OCI-M1 (cell line): ENCODE data around the gene CCDC47.

ENCODE experiments used
- DNase-seq: peaks from one replicate; lab custom pipeline; 2025; lab: John Stamatoyannopoulos, UW

CCDC47 gene

GRCh38 chr17:63698886-63699637, 74.3 kb downstream of the CCDC47 start:
- DNase-seq, result peak; percentile 86

DNA sequence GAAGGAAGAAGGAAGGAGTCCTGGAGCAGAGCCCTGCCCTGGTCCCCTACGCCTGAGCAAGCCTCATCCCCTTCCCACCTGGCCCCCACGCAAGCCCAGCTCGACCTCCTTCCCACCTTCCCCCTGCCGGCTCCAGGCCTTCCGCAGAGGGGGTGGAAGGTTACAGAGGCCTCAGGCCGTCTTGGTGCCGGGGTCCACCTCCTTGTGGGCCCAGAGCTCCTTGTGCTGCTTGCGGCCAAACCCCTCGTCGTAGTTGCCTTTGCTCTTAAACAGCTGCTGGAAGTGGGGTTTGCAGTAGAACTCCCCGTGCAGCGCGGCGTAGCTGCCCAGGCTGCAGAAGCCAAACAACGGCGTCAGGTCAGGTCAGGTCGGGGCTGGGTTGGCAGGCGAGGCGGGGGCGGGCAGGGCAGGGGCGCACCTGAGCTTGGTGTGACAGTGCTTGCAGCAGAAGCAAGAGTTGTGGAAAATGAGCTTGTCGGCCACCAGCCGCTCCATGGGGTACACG, 75.0 kb downstream of the CCDC47 start:
- DNase-seq, result no peak

DNA sequence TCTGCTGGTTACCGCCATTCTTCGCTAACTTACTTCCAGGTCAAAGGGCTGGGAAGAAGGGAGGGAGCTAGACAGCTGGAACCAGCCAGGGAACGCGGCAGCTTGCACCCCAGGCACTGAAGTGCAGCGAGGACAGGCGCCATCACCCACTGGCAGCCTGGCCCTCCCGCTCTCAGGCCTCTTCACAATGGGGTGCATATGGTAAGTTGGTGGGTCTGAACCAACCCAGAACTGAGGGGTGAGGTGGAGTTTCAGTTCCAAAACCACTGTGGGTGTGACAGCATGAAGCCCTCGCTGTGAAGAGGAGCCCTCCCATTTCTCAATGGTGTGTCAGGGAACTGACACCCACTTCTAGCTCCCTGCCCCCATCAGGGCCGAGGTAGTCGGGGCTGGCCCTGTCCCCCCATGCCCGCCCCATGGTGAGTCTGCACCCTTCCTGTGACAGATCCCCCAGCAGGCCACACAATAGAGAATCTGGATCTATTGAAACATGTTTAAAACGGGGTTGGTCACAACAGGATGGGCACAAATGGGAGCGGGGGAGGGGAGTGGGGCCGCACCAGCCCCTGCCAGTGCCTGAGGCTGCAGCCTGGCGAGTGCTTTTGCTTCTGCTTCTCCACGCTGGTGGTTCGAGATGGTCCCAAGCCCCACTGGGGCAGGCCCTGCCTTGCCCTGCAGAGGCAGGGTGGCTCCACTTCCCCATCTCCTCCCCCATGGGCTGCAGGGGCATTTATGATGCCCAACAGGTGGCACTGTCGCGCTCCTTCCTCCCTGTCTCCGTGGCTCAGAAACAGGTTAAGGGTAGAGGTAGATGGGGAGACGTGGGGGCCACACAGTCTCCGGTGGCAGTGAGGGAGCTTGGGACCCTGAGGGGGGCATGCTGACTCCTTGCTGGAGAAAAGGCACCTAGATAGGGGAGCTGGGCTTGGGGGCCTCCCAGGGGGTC, 75.8 kb downstream of the CCDC47 start:
- DNase-seq, result peak; percentile 90

DNA sequence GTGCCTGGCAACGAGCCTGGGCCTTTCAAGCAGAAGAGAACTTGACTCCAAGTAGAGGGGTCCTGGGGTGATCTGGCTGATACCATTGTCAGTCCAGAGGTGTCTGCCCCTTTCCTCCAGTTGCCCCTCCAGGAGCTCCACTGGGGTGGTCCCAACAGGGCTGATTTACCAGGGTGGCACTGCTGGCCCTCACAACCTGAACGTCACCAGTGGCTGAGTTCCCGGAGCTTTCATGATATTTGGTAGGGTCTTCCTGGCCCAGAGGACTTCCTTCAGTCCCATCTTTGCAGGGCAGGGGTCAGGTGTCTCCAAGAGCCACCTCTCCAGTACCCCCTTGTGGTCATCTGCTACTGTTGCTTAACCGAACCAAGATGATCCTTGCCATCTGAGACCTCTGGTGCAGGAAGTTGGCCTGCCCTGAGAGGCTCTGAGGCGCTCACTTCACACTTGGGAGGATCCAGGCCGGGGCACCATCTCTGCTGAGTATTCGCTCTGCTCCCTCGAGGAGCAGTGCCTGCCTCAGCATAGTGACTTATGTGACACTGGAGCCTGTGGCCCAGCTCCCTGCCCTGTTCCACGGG, 76.9 kb downstream of the CCDC47 start:
- DNase-seq, result peak; percentile 65

GRCh38 chr17:63695889-63696288, 77.5 kb downstream of the CCDC47 start:
- no peak for DNase-seq
